ENCODE measurements around the gene PRELP.

DNA sequence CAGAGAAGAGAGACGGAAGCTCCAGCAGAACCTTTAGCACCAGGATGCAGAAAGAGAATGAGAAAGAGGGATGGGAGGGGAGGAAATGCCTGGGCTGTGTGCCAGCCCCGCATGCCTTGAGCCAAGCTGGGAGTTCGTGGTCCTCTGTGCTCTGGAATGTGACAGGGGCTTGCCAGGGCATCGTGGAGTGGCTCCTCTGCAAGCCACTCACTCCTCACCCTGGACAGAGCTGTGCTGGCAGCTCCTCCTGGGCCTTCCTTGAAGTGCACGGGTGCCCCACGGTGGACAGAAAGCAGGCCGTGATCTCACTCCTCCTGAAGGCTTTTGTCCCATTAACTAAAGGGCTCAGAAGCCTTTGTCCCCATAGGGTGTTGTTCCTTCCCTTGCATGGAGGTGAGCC, 34.8 kb upstream of the PRELP start:
- no peak for TF ChIP-seq POLR2A (IDR thresholded peaks at IDR 0.05; ENCODE audit: low read depth)
- TF ChIP-seq, protein P1, sequence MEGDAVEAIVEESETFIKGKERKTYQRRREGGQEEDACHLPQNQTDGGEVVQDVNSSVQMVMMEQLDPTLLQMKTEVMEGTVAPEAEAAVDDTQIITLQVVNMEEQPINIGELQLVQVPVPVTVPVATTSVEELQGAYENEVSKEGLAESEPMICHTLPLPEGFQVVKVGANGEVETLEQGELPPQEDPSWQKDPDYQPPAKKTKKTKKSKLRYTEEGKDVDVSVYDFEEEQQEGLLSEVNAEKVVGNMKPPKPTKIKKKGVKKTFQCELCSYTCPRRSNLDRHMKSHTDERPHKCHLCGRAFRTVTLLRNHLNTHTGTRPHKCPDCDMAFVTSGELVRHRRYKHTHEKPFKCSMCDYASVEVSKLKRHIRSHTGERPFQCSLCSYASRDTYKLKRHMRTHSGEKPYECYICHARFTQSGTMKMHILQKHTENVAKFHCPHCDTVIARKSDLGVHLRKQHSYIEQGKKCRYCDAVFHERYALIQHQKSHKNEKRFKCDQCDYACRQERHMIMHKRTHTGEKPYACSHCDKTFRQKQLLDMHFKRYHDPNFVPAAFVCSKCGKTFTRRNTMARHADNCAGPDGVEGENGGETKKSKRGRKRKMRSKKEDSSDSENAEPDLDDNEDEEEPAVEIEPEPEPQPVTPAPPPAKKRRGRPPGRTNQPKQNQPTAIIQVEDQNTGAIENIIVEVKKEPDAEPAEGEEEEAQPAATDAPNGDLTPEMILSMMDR (IDR thresholded peaks at IDR 0.05), result peak; percentile 71 to 83 (median 78)
